Bronchial epithelial cell (primary cell): Measurements from ENCODE around the gene CRAMP1. TPM values are rescaled to one million over a fixed set of nuclear protein-coding genes. Genes with fewer than 3 reads are reported as not detected.

Experiments
- DNase-seq: peaks from one replicate; pipeline ENCODE4 v3.0.0-alpha.2; 2010; ENCODE audit warnings: low read depth
- FAIRE-seq: peaks from 2 replicates; lab custom pipeline; 2011; peaks lifted over from hg19 to GRCh38; lab: Jason Lieb, UNC
- H3K27me3 ChIP-seq: 2 replicates; pipeline ENCODE4 v1.5.1; 2011; ENCODE audit warnings: low read length; ENCODE audit not compliant: control insufficient read depth, insufficient read depth
- H3K36me3 ChIP-seq: 2 replicates; pipeline ENCODE4 v1.5.1; 2011; ENCODE audit warnings: low read length; ENCODE audit not compliant: control insufficient read depth, insufficient read depth
- H3K4me3 ChIP-seq: 2 replicates; pipeline ENCODE4 v1.5.1; 2011; ENCODE audit warnings: mild to moderate bottlenecking, low read depth, low read length, control low read depth
- total RNA-seq: library from RNA; depleted of rRNA; stranded (reverse); fragments of >200 nt; gene quantifications from 2 replicates; pipeline ENCODE4 v1.2.1, GENCODE V29; 2014
- TF ChIP-seq, protein P1 (sequence below): IDR thresholded peaks from 2 replicates; pipeline ENCODE4 v1.5.1; 2011; ENCODE audit warnings: mild to moderate bottlenecking, moderate library complexity, low read length, control low read depth, inconsistent platforms; ENCODE audit not compliant: insufficient read depth, severe bottlenecking

Gene CRAMP1
- total RNA-seq, 1 donor from 2014 or later: 3.9 TPM

DNA sequence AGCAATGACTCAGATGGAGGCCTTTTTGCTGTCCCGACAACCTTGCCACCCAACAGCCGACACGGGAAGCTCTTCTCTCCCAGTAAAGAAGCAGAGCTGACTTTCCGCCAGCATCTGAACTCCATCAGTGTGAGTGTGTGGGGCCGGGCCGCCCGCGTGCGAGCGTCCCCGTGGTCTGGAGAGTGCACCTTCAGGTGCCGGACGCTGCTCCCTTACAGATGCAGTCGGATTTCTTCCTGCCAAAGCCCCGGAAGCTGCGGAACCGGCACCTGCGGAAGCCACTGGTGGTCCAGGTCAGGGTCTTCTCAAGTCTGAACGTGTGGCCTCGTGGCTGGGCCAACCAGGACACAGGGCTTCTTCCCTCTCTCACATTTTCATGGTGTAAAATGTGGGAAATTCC lies 50.4 kb downstream of the CRAMP1 start:
- peaks cover 40% of the 10 kb centered on the region for H3K36me3 ChIP-seq
- TF ChIP-seq, protein P1, sequence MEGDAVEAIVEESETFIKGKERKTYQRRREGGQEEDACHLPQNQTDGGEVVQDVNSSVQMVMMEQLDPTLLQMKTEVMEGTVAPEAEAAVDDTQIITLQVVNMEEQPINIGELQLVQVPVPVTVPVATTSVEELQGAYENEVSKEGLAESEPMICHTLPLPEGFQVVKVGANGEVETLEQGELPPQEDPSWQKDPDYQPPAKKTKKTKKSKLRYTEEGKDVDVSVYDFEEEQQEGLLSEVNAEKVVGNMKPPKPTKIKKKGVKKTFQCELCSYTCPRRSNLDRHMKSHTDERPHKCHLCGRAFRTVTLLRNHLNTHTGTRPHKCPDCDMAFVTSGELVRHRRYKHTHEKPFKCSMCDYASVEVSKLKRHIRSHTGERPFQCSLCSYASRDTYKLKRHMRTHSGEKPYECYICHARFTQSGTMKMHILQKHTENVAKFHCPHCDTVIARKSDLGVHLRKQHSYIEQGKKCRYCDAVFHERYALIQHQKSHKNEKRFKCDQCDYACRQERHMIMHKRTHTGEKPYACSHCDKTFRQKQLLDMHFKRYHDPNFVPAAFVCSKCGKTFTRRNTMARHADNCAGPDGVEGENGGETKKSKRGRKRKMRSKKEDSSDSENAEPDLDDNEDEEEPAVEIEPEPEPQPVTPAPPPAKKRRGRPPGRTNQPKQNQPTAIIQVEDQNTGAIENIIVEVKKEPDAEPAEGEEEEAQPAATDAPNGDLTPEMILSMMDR: no peak
- no peak overlapping the region for H3K4me3 ChIP-seq
- DNase-seq (no peak), FAIRE-seq (no peak)
- no peaks in the 10 kb centered on the region for H3K27me3 ChIP-seq

DNA sequence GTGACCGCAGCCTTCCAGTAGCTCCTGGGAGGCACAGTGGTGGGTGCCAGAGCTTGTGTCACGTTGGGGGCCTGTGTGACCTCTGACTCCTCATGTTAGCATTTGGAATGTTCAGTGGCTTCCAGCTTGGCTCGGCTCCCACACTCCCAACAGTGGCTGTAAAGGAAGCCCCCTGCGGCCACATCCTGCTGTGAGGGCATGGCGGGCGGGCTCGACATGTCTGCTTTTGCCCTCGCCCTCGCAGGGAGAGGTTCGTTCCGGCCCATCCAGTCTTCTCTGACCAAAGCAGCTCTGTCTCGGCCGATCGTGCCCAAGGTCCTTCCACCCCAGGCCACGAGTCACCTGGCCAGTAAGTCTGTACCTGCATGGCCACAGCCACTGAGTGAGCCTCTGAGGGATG lies 53.7 kb downstream of the CRAMP1 start:
- no peak overlapping the region for H3K4me3 ChIP-seq
- peaks cover 52% of the 10 kb centered on the region for H3K36me3 ChIP-seq
- no peak for DNase-seq
- TF ChIP-seq, protein P1: no peak
- H3K27me3 ChIP-seq: no peaks in the 10 kb centered on the region
- no peak for FAIRE-seq

DNA sequence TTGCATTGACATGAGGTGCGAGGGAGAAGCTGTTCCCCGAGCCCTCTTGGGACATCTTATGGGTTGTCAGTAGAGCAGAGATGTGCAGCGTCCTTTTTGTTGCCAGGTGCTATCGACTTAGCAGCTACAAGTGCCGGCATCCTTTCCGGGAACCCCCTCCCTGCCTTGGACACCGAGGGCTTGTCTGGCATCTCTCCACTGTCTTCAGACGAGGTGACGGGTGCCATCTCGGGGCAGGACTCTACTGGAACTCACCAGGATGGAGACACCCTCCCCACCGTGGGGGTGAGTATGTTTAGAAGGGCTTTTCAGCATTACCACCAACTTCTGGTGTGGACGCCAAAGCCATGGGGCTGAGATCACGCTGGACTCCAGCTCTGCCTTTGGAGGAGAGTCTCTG lies 54.2 kb downstream of the CRAMP1 start:
- peaks cover 56% of the 10 kb centered on the region for H3K36me3 ChIP-seq
- no peaks in the 10 kb centered on the region for H3K27me3 ChIP-seq
- FAIRE-seq (no peak), DNase-seq (no peak)
- no peak overlapping the region for H3K4me3 ChIP-seq
- TF ChIP-seq, protein P1: no peak

DNA sequence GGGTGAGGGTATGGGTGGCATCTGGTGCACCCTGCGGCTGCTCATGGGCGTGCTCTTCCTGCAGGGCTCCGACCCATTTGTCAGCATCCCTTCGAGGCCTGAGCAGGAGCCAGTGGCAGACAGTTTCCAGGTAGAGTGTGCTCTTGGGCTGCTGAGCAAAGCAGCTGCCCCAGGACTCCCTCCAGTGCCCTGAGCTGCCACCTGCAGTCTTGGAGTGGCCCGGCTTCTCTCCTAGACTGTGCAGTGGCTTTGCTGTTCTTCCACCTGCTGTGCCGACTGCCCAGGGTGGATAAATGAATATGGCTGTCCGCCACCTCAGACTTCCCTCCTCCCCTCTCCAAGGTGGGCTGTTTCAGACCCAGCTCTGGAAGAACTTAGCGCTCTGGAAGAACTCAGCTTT lies 55.1 kb downstream of the CRAMP1 start:
- FAIRE-seq (no peak), DNase-seq (no peak)
- Histone ChIP-seq H3K4me3 (no peak overlapping the region), H3K27me3 (no peaks in the 10 kb centered on the region), H3K36me3 (peaks cover 52% of the 10 kb centered on the region)
- TF ChIP-seq, protein P1: peak; percentile 7

DNA sequence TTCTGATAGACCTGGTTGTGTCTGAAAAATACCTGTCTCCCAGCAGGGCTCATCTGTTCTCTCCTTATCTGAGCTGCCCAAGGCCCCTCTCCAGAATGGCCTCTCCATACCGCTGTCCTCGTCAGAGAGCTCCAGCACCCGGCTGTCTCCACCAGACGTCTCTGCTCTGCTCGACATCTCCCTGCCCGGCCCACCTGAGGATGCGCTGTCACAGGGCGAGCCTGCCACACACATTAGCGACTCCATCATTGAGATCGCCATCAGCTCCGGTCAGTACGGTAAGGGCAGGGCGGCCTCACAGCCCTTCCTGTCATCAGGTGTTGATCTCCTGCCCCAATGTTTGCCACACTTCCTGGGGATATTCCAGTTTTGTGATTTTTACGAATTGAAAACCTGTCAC lies 55.8 kb downstream of the CRAMP1 start:
- Histone ChIP-seq H3K4me3 (no peak overlapping the region), H3K27me3 (no peaks in the 10 kb centered on the region), H3K36me3 (peaks cover 53% of the 10 kb centered on the region)
- DNase-seq: no peak
- FAIRE-seq: no peak
- TF ChIP-seq, protein P1: no peak

DNA sequence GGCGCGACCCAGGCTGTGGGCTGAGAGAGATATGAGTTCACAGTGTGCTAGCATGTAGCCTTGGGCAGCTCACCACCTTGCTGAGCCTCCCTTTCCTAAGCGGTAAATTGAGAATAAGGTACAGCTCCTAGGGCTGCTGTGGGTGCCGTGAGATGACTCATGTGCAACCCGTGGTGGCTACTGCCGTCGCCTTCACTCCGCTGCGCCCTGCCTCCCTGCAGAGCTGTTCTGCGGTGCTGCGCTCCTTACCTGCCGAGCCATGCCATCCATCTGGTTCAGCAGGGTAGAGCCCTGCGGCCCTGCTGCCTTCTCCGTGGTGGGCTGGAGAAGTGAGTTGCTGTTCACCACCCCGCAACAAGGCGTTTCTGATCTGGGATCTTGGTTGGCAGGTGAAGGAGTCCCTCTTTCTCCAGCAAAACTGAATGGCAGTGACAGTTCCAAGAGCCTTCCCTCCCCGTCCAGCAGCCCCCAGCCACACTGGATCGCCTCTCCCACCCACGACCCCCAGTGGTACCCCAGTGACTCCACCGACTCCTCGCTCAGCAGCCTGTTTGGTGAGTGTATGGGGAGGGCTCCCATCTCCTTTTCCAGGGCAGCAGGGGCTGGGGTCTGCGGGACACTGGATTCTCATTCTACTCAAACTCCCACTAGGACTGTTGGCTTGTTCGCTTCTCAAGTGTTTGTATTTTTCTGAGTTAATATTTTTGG lies 56.6 kb downstream of the CRAMP1 start:
- DNase-seq: no peak
- TF ChIP-seq, protein P1: no peak
- FAIRE-seq: no peak
- Histone ChIP-seq H3K4me3 (no peak overlapping the region), H3K36me3 (peaks cover 58% of the 10 kb centered on the region), H3K27me3 (no peaks in the 10 kb centered on the region)
